ENCODE measurements around the gene IZUMO4.

- TF ChIP-seq YY1 (IDR thresholded peaks at IDR 0.05; ENCODE audit: low read depth) (no peak), REST (IDR thresholded peaks at IDR 0.05; ENCODE audit: low read depth) (no peak), CEBPB (IDR thresholded peaks at IDR 0.05) (no peak), EP300 (IDR thresholded peaks at IDR 0.05; ENCODE audit: borderline replicate concordance) (no peak), RAD21 (IDR thresholded peaks at IDR 0.05; ENCODE audit: low read depth) (no peak), NFIC (IDR thresholded peaks at IDR 0.05) (no peak), TAF1 (IDR thresholded peaks at IDR 0.05; ENCODE audit: low read depth) (no peak), TCF12 (IDR thresholded peaks at IDR 0.05; ENCODE audit: low read depth) (no peak), ZBTB7A (IDR thresholded peaks at IDR 0.05; ENCODE audit: low read depth) (no peak), TEAD4 (IDR thresholded peaks at IDR 0.05) (no peak), CREB1 (IDR thresholded peaks at IDR 0.05; ENCODE audit: low read depth) (no peak), EGR1 (IDR thresholded peaks at IDR 0.05) (no peak)
- TF ChIP-seq, protein P1, sequence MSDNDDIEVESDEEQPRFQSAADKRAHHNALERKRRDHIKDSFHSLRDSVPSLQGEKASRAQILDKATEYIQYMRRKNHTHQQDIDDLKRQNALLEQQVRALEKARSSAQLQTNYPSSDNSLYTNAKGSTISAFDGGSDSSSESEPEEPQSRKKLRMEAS (IDR thresholded peaks at IDR 0.05): no peak
- TF ChIP-seq, protein P2, sequence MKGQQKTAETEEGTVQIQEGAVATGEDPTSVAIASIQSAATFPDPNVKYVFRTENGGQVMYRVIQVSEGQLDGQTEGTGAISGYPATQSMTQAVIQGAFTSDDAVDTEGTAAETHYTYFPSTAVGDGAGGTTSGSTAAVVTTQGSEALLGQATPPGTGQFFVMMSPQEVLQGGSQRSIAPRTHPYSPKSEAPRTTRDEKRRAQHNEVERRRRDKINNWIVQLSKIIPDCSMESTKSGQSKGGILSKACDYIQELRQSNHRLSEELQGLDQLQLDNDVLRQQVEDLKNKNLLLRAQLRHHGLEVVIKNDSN (IDR thresholded peaks at IDR 0.05): no peak
Measured at GRCh38 chr19:2111886-2112285, 15.2 kb downstream of the IZUMO4 start.

Data from Ishikawa (cell line).